Measurements from ENCODE around the gene KRT27. TPM values are rescaled to one million over a fixed set of nuclear protein-coding genes. Genes with fewer than 3 reads are reported as not detected.

Gene KRT27, protein sequence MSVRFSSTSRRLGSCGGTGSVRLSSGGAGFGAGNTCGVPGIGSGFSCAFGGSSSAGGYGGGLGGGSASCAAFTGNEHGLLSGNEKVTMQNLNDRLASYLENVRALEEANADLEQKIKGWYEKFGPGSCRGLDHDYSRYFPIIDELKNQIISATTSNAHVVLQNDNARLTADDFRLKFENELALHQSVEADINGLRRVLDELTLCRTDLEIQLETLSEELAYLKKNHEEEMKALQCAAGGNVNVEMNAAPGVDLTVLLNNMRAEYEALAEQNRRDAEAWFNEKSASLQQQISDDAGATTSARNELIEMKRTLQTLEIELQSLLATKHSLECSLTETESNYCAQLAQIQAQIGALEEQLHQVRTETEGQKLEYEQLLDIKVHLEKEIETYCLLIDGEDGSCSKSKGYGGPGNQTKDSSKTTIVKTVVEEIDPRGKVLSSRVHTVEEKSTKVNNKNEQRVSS
- not detected in 5 replicates for total RNA-seq (2022; extraction: Qiagen RNA extraction)

DNA sequence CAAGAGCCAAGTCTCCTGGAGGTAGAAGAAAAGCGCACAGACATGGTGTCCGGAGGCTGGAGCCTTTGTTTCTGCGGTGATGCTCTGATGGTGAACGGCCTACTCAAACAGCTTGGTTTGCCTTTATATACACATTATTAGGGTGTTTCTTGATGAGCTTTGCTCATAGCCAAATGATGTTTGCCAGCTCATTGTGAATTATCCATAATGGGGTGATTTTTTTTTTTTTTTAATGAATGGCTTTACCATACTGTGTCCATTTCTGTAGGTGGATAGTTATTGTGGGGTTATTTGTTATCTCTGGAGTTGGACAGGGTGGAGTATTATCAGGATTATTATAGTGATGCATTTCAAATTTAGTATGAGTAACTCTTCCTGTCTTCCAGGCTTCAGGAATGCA is at the start of gene KRT27:
TSS of gene KRT27 (minus strand) at position 101 of the 400 bp plus-strand sequence. CDS start at position 44, 57 bp downstream.

DNA sequence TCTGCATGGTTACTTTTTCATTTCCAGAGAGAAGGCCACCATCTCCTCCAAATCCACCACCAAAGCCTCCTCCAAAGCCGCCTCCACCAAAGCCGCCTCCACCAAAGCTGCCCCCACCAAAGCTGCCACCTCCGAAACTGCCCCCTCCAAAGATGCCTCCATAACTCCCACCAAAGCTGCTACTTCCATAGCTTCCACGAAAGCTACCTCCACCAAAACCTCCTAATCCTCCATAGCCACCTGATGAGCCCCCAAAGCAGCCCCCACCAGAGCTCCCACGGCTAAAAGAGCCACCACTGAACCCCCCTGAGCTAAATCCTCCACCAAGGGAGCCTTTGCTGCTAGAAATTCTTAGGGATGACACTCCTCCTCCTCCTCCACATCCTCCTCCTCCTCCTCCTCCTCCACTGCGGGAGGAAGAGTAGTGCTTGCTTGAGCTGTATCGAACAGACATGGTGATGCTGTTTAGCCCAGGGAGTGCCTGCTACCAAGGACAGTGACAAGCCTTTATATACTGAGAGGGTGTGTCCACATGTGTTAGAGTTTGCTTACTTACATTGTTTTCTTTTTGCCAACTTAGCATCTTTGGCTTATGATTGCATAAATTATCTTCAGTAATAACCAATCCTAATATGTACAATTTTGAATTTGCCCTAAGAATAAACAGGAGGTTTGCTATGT is 39.9 kb upstream of the KRT27 start, which contains the start of gene KRT10:
TSS of gene KRT10 (minus strand) at position 483 of the 681 bp plus-strand sequence. CDS start at position 454, 29 bp downstream.

DNA sequence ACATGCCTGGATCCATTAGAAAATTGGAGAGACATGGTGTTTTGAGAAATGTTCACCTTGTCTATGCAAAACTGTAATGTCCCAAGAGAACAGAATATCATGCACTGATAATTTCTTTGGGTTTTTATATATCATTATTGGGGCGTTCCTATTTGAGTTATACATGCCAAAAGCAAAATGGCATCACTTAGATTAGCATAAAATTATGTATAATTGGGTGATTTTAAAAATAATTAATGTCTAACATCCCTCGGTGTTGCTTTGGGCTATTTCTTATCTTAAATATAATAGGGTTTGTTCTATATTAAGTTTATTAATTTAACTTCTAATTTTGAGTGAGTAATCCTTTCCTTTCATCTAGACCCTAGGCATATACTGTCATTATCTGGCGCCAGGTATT is 17.5 kb upstream of the KRT27 start, which contains the start of gene KRT28:
TSS of gene KRT28 (minus strand) at position 101 of the 400 bp plus-strand sequence. CDS start at position 35, 66 bp downstream.

DNA sequence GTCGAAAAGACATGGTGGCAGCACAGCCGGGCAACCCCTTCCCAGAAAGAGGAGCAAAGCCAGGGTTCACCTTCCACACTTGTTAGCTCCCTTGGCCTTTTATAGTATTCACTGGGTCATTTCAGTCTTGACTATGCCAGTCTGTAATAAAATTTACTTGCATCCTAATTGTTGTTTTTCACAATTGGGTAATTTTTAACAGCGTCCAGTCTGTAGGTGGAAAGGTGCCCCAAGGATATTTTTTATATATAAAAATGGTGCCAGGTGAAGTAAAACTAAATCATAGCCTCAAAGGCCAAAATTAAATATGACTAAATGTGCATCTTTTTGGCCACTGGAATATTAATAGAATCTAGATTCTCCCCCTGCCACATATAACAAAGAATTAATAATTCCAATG is 10.2 kb downstream of the KRT27 start, which contains the start of gene KRT26:
TSS of gene KRT26 (minus strand) at position 101 of the 400 bp plus-strand sequence. CDS start at position 13, 88 bp downstream.

DNA sequence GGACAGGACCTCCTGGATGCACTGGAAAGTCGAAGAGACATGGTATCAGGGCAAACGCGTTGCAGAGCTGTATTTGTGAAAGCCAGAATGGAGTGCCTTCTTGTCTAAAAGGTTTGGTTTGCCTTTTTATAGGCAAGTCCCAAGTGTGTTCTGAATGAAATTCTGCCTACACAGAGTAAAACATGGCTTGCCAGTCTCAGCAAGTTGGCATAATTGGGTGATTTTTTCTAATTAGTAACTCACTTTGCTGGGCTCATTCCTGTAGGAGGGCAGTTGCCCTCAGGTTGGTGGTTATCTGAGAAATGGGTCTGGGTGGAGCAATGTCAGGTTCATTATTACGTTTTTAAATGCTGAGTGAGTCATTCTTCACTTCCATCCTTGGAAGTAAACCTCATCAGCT is 27.1 kb downstream of the KRT27 start, which contains the start of gene KRT25:
TSS of gene KRT25 (minus strand) at position 101 of the 400 bp plus-strand sequence. CDS start at position 41, 60 bp downstream.

Other genes starting within 250 kb of the KRT27 start
- gene CCR7, start 217.1 kb downstream of the KRT27 start, total RNA-seq (2022; extraction: Qiagen RNA extraction), result 0.50 to 1.1 TPM (median 0.95 TPM) in 5 replicates
- 105 to 110 TPM (median 106 TPM) in 5 replicates for gene SMARCE1, start 134.7 kb downstream of the KRT27 start, total RNA-seq (2022; extraction: Qiagen RNA extraction)
- gene KRT222, start 117.4 kb downstream of the KRT27 start, total RNA-seq (2022; extraction: Qiagen RNA extraction), result 0.30 to 0.57 TPM (median 0.40 TPM) in 5 replicates
- not detected in 5 replicates for gene KRT24, start 78.8 kb downstream of the KRT27 start, total RNA-seq (2022; extraction: Qiagen RNA extraction)
- gene KRT25, start 27.2 kb downstream of the KRT27 start, total RNA-seq (2022; extraction: Qiagen RNA extraction), result not detected in 5 replicates
- not detected in 5 replicates for gene KRT26, start 10.3 kb downstream of the KRT27 start, total RNA-seq (2022; extraction: Qiagen RNA extraction)
- gene KRT28, start 17.4 kb upstream of the KRT27 start, total RNA-seq (2022; extraction: Qiagen RNA extraction), result not detected in 5 replicates
- gene KRT10, start 40.1 kb upstream of the KRT27 start, total RNA-seq (2022; extraction: Qiagen RNA extraction), result 65.4 to 117 TPM (median 102 TPM) in 5 replicates
- not detected in 5 replicates for gene KRT12, start 84.7 kb upstream of the KRT27 start, total RNA-seq (2022; extraction: Qiagen RNA extraction)
- 0.11 to 0.30 TPM (median 0.23 TPM) in 5 replicates for gene KRT20, start 102.7 kb upstream of the KRT27 start, total RNA-seq (2022; extraction: Qiagen RNA extraction)
- 0.08 to 0.14 TPM (median 0.10 TPM) in 4 of 5 replicates, not detected in the other for gene KRT23, start 155.1 kb upstream of the KRT27 start, total RNA-seq (2022; extraction: Qiagen RNA extraction)
- gene KRT39, start 184.4 kb upstream of the KRT27 start, total RNA-seq (2022; extraction: Qiagen RNA extraction), result not detected in 5 replicates
- not detected in 5 replicates for gene KRT40, start 201.8 kb upstream of the KRT27 start, total RNA-seq (2022; extraction: Qiagen RNA extraction)
- gene KRTAP3-3, start 211.6 kb upstream of the KRT27 start, total RNA-seq (2022; extraction: Qiagen RNA extraction), result not detected in 5 replicates
- gene KRTAP3-2, start 217.4 kb upstream of the KRT27 start, total RNA-seq (2022; extraction: Qiagen RNA extraction), result 0.20 to 0.57 TPM (median 0.29 TPM) in 5 replicates
- not detected in 5 replicates for gene KRTAP3-1, start 226.6 kb upstream of the KRT27 start, total RNA-seq (2022; extraction: Qiagen RNA extraction)
- gene KRTAP1-5, start 244.7 kb upstream of the KRT27 start, total RNA-seq (2022; extraction: Qiagen RNA extraction), result not detected in 5 replicates
- not detected in 5 replicates for gene KRTAP1-4, start 247.6 kb upstream of the KRT27 start, total RNA-seq (2022; extraction: Qiagen RNA extraction)

Measured in A549 treated with AZD2906 at 1 μM for 4 hours (cell line).